Middle frontal gyrus (tissue), 1 donor: ENCODE measurements around the gene DIRAS2.
"Not testable (repeated sequence)": the region's sequence is repeated elsewhere in the genome, so short reads cannot be mapped to it uniquely, and the experiment has no call there.

Experiments used
- DNase-seq: peaks from one replicate; pipeline ENCODE4 v3.0.0-alpha.2; 2015; ENCODE audit warnings: low spot score; ENCODE audit errors: extremely low spot score

DIRAS2 gene

GRCh38 chr9:90642570-90643539 is at the start of gene DIRAS2:
Gene DIRAS2, minus strand, starts transcription at chr9:90642824. Its CDS starts 28,997 bp downstream, at chr9:90613827.
- DNase-seq = peak; percentile 75

DNA sequence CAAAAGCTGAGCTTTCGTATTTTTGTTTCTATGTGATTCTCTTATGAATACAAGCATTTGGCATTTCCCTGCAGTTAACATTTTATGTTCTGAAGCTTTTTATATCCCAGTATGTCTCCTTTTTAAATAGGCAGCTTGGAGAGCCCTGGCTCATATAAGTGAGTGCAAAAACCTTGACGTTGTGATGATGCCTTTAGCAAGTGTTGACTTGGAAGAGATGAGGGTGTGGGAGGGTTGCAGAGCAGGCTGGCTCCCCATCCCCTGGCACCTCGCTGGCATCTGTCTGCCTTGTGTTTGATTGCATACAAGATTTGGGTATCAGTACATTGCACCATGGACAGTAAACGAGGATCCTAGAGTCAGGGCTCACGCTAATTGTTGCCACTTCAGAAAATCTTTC is 42.1 kb upstream of the DIRAS2 start:
- DNase-seq = peak; percentile 70

- DNase-seq = no peak
Observed at GRCh38 chr9:90684106-90684505, 41.5 kb upstream of the DIRAS2 start.

DNA sequence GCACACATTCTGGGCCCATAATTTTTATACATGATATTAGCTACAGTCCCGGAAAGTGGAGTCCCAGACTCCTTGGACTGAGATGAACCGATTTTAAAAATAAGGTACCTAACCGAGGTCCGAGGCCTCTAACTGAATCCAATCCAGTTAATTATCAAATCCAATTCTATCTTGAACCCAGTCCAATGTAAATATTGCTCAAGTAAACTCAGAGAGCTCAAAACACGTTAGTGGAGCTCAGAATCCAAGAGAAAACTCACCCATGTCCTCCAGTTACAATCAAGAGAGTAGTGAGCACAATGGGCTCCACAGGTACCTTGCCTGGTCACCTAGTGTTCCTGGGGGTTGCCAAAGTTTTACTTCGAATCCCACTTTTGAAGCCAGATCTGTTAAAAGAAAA is 37.9 kb upstream of the DIRAS2 start:
- no peak for DNase-seq

GRCh38 chr9:90665072-90665471 is 22.4 kb upstream of the DIRAS2 start:
- DNase-seq = no peak

DNA sequence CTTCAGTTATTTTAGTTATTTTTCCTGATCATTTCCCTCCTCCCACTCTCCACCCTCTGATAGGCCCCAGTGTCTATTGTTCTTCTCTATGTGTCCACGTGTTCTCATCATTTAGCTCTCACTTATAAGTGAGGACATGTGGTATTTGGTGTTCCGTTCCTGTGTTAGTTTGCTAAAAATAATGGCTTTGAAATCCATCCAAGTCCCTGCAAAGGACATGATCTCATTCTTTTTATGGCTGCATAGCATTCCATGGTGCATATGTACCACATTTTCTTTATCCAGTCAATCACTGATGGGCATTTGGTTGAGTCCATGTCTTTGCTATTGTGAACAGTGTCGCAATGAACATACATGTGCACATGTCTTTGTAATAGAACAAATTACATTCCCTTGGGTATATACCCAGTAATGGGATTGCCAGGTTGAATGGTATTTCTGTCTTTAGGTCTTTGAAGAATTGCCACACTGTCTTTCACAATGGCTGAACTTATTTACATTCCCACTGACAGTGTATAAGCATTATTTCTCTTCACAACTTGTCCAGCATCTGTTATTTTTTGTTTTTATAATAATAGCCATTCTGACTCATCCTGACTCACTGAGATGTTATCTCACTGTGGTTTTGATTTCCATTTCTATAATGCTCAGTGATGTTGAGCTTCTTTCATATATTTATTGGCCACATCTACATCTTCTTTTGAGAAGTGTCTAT is 17.2 kb upstream of the DIRAS2 start:
- no peak for DNase-seq

- no peak for DNase-seq
Observed at GRCh38 chr9:90658783-90659182, 16.2 kb upstream of the DIRAS2 start.

DNA sequence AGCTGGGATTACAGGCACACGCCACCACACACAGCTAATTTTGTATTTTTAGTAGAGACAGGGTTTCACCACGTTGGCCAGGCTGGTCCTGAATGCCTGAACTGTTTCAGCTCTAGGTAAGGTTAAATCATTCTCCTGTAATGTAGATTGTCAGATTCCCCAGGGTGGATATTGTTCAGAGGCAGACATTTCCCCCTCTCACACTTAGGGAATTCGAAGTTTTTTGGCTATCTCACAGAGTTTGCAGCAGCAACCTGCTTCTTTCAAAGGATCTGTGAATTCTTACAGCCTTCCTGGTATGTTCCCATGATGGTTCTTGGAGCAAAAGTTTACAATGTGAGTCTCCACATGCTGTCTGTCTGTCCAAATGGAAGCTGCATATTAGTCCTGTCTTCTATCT is 15.6 kb upstream of the DIRAS2 start:
- no peak for DNase-seq

- DNase-seq = not testable (repeated sequence)
Observed at GRCh38 chr9:90656876-90657275, 14.3 kb upstream of the DIRAS2 start.

GRCh38 chr9:90651246-90651645 is 8.6 kb upstream of the DIRAS2 start:
- no peak for DNase-seq

GRCh38 chr9:90647843-90648242 is 5.2 kb upstream of the DIRAS2 start:
- no peak for DNase-seq

DNA sequence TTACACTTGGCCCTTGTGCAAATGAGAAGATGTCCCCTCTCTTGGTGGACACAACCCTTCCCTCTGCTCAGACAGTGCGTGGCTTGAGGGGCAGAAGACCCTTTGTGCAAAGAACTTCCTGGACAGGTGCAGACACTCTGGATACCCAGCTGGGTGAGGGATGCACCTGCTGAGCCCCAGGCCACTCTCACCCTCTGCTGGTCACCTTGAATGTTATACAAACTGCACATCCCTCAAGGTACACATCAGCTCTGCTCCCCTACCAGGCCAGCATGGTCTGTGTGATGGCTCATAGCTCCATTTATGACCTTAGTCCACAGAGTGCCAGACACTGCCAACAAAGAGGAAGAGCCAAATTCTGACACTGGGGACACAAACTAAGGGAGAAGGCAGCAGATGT is 3.1 kb upstream of the DIRAS2 start:
- no peak for DNase-seq

DNA sequence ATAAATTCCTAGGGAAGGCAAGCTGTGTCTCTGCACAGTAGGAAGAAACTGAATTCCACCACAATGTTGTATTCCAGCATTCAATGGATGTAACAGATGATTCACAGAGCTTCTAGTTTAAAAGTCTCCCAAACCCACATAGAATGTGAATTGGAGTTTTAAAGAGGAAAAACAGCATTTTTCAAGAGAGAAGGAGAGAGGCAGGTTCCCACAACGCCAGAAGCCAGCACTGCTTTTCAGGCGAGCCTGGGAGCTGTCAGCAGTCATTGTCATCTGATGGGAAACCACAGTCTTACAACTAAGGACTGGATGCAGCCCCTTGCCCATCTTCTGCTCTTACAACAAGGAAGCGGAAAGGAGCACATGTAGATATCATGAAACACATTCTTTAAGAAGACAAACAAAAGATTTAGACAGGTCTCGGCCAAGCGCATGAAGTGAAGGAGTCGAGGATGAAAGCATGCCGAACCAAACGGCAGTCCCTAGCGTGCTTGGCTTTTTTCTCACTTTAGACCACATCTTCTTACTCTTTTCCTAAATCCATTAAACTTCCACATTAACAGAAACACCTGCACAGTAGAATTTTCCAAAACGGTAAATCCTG is 638 bp downstream of the DIRAS2 start:
- no peak for DNase-seq

DNA sequence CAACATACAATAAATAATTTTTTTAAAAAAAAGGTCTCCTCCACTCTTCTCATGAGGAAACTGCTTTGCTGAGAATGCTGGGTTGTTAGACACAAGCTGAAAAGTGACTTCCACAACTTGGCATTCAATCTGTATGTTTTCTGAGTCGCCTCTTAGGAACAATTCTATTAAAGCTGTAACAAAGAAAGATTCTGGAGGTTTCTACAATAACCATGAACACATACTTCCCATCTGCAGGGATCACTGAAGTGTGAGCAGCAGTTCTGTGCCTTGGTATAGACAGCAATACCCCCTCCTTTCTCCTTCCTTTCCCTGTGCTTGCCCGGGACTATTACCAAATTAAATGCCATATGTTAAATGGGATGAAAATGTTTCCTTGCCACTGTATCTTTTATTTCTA is 1.5 kb downstream of the DIRAS2 start:
- DNase-seq = no peak

GRCh38 chr9:90640361-90640760 is 2.3 kb downstream of the DIRAS2 start:
- no peak for DNase-seq

DNA sequence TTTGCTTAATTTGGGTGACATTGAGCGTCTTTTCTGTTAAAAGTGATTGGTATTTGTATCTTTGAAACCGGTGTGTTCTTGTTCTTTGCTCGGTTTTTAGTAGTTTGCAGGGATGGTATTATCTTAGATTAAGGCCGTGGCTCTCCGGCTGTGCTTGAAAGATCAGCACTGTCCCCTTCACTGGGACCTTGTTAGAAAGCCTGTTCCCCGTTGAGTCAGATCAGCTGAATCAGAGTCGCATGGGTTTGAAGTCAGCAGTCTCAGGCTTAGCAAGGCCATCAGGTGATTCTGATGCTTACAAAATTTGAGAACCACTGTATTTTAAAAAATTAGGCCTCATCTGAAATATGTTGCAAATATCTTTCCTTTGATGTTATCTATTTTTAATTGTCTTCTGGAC is 5.0 kb downstream of the DIRAS2 start:
- no peak for DNase-seq

DNA sequence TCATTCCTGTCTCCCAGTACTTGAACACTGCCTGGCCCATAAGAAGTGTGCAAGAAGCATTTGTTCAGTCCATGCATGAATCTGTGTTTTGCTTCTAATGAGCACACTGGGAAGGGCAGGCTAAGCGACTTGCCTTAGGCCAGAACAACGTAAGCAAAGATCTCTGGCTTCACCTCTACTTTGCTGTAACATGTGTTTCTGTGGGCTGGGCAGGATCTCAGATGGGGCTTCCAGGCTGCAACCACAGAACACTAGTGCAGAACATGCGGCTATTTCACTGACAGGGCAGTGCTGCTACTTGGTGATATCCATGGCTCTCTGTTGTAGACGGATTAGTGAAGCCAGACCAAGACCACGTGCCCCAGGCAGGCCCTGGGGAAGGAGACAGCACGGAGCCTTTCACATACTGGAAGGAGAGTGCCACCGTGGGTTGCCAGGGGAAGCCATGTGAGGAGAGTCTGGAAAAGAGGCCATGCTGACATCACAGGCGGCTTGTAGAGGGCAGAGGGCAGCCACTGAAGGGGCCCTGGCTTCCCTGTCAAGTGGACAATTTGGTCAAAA is 9.9 kb downstream of the DIRAS2 start:
- no peak for DNase-seq

GRCh38 chr9:90631964-90632363 is 10.7 kb downstream of the DIRAS2 start:
- no peak for DNase-seq

DNA sequence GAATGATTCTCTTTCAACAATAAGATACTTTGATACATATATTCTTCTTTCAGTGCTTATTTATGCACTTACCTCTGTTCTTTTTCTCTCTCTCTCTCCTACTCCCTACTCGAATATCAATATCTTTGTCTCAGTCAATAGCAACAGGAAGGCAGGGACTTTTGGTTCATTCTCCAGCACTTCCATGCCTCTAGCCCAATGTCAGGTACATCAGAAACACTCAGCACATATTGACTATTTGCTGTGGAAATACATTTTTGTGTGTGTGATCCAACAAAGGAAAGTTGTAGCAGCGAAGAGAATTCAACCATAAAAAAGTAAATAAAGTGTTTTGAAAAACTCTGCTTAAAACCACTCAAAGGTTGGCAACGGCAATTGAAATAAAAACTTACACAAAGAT is 12.6 kb downstream of the DIRAS2 start:
- DNase-seq = no peak

DNA sequence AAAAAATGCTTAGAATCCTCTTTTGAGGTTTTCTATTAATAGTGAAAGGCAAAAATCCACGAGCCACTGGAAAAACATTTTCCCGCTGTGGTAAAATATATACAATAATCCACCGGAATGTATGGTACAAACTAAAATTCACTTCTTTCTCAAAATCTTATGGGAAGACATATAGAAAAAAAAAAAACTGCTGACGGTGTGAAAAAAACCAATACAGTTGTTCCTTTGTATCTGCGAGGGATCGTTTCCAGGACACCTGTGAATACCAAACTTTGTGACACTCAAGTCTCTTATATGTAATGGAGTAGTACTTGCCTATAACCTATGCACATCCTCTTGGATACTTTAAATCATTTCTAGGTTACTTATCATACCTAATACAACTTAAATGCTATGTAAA is 13.3 kb downstream of the DIRAS2 start:
- no peak for DNase-seq

- DNase-seq = no peak
Observed at GRCh38 chr9:90616806-90617205, 25.8 kb downstream of the DIRAS2 start.

DNA sequence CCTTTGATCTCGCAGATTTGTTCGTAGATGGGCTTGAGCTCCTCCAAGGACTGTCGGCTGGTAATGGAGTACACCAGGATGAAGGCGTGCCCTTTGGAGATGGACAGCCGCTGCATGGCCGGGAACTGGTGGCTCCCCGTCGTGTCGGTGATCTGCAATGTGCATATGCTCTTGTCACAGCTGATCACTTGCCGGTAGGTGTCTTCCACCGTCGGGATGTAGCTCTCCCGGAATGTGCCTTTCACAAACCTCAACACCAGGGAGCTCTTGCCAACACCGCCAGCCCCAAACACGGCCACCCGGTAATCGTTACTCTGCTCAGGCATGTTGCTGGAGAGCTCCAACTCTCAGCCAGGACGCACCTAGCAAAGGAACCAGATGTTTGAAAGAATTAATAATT is 29.1 kb downstream of the DIRAS2 start:
- DNase-seq = no peak
